A673 (cell line): ENCODE results near the gene COA7. TPM values are rescaled to one million over a fixed set of nuclear protein-coding genes. Genes with fewer than 3 reads are reported as not detected.

Experiments used
- BruUV-seq: library from RNA; stranded (reverse); fragments of 400-500 nt; replicated peaks from 2 replicates; lab custom pipeline; 2021; lab: Mats Ljungman, UMichigan
- CTCF ChIA-PET: fragments of 300-600 bp; sonication (Branson Sonifier 250); formaldehyde crosslinking; loops from one replicate; lab custom pipeline; 2022; ENCODE audit warnings: antibody characterized with exemption; lab: Charles Lee
- POLR2A ChIA-PET: fragments of 300-600 bp; sonication (Branson Sonifier 250); formaldehyde crosslinking; loops from one replicate; lab custom pipeline; 2022; ENCODE audit warnings: antibody characterized with exemption; ENCODE audit not compliant: low non-redundant PET; lab: Charles Lee
- DNase-seq: peaks from one replicate; pipeline ENCODE4 v3.0.0-alpha.2; 2015; ENCODE audit warnings: low spot score
- H3K27ac ChIP-seq: fragments of 200-600 bp; sonication (generic); 2 replicates; pipeline ENCODE4 v1.5.1; 2016; ENCODE audit warnings: mixed run types, low read depth, mild to moderate bottlenecking, mixed read lengths, antibody characterized with exemption, low read length; ENCODE audit not compliant: poor library complexity, severe bottlenecking
- H3K27me3 ChIP-seq: fragments of 200-600 bp; sonication (generic); replicated peaks from 2 replicates; pipeline ENCODE4 v1.6.1; 2017; ENCODE audit warnings: mixed run types, low read depth, mild to moderate bottlenecking, mixed read lengths, antibody characterized with exemption, low read length; ENCODE audit not compliant: insufficient read depth, poor library complexity
- H3K36me3 ChIP-seq: fragments of 200-600 bp; sonication (generic); 2 replicates; pipeline ENCODE4 v1.6.1; 2016; ENCODE audit warnings: mixed run types, mild to moderate bottlenecking, mixed read lengths, antibody characterized with exemption, low read length; ENCODE audit not compliant: insufficient read depth, poor library complexity, severe bottlenecking
- H3K4me1 ChIP-seq: fragments of 200-600 bp; sonication (generic); 2 replicates; pipeline ENCODE4 v1.6.1; 2017; ENCODE audit warnings: mixed run types, mild to moderate bottlenecking, mixed read lengths, antibody characterized with exemption, low read length; ENCODE audit not compliant: insufficient read depth, poor library complexity, severe bottlenecking
- H3K4me3 ChIP-seq: fragments of 200-600 bp; sonication (generic); 2 replicates; pipeline ENCODE4 v1.5.1; 2016; ENCODE audit warnings: low read depth, mixed run types, mild to moderate bottlenecking, mixed read lengths, low read length; ENCODE audit not compliant: poor library complexity, severe bottlenecking
- H3K9me3 ChIP-seq: fragments of 200-600 bp; sonication (generic); 2 replicates; pipeline ENCODE4 v1.6.1; 2016; ENCODE audit warnings: mixed run types, low read depth, mild to moderate bottlenecking, mixed read lengths, antibody characterized with exemption, low read length; ENCODE audit not compliant: poor library complexity, severe bottlenecking
- CTCF ChIP-seq: fragments of 300-800, 200-600 bp; sonication (generic); conservative IDR thresholded peaks from 2 replicates; pipeline ENCODE4 v1.5.1; 2017; ENCODE audit warnings: low read depth, mild to moderate bottlenecking, antibody characterized with exemption, low read length, moderate library complexity, mixed read lengths
- EZH2 ChIP-seq: fragments of 200-600 bp; sonication (generic); IDR thresholded peaks from 2 replicates; pipeline ENCODE4 v1.6.1; 2017; ENCODE audit warnings: borderline replicate concordance, low read depth, mild to moderate bottlenecking, mixed read lengths, antibody characterized with exemption, low read length; ENCODE audit not compliant: poor library complexity, severe bottlenecking
- intact Hi-C: fragments of 100-400 bp; cut with micrococcal nuclease; formaldehyde crosslinking; loops from one replicate; pipeline ENCODE4 v1.10.0; 2022; ENCODE audit not compliant: unreplicated experiment
- total RNA-seq: library from RNA; stranded (reverse); gene quantifications from 2 replicates; pipeline ENCODE4 v1.2.3, GENCODE V29; 2021

COA7 gene
- total RNA-seq, 1 experiment from 2014 or later: 53.4 TPM

DNA sequence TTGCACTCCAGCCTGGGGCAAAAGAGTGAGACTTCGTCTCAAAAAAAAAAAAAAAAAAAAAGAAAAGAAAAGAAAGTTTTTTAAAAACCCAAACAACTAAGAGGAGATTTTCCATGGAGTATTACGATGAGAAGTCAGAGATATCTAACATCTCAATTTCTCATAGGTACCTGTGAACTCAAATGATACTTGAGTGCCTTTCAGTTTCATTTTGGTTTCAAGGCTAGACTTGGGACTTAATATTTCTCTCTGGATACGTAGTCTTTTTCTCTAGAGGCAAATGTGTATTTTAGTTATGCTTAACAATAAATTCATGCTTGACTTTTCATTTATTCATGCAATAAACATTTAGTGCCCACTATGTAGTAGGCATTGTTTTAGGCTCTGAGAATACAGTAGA lies 43.1 kb upstream of the COA7 start:
- TF ChIP-seq EZH2 (no peak), CTCF (no peak)
- no peak for DNase-seq
- H3K9me3 ChIP-seq: no peaks in the 10 kb centered on the region
- ChIA-PET CTCF (no interaction called here), POLR2A (no interaction called here)
- no peaks in the 10 kb centered on the region for H3K4me1 ChIP-seq
- no peak overlapping the region for H3K27ac ChIP-seq
- H3K4me3 ChIP-seq: no peak overlapping the region
- BruUV-seq: no TSS peak
- intact Hi-C loops: no loop called here
- H3K36me3 ChIP-seq: no peaks in the 10 kb centered on the region
- no peaks in the 10 kb centered on the region for H3K27me3 ChIP-seq

- H3K27ac ChIP-seq: no peak overlapping the region
- TF ChIP-seq CTCF (no peak), EZH2 (no peak)
- ChIA-PET CTCF (no interaction called here), POLR2A (no interaction called here)
- no peaks in the 10 kb centered on the region for H3K36me3 ChIP-seq
- no peaks in the 10 kb centered on the region for H3K4me1 ChIP-seq
- H3K9me3 ChIP-seq: no peaks in the 10 kb centered on the region
- intact Hi-C loops: no loop called here
- no peak overlapping the region for H3K4me3 ChIP-seq
- no TSS peak for BruUV-seq
- no peaks in the 10 kb centered on the region for H3K27me3 ChIP-seq
- no peak for DNase-seq
Measured at GRCh38 chr1:52739699-52740467, 41.7 kb upstream of the COA7 start.

DNA sequence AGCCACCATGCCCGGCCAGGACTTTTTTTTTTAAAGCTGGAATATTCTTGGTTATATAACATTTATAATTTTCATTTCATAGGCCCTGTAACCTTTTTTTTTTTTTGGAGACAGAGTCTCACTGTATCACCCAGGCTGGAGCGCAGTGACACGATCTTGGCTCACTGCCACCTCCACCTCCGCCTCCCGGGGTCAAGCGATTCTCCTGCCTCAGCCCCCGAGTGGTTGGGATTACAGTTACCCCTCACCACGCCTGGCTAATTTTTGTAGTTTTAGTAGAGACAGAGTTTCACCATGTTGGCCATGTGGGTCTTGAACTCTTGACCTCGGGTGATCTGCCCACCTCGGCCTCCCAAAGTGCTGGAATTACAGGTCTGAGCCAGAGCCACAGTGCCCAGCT lies 40.7 kb upstream of the COA7 start:
- Histone ChIP-seq H3K36me3 (no peaks in the 10 kb centered on the region), H3K27me3 (no peaks in the 10 kb centered on the region), H3K27ac (no peak overlapping the region), H3K4me1 (no peaks in the 10 kb centered on the region), H3K4me3 (no peak overlapping the region), H3K9me3 (no peaks in the 10 kb centered on the region)
- BruUV-seq: no TSS peak
- CTCF ChIA-PET: no interaction called here
- intact Hi-C loops: no loop called here
- no peak for DNase-seq
- TF ChIP-seq CTCF: no peak
- no peak for TF ChIP-seq EZH2
- POLR2A ChIA-PET: no interaction called here
